OCI-LY3 (cell line): ENCODE measurements around the gene SYNDIG1.

ENCODE experiments used
- H2AFZ ChIP-seq: fragments of 200-600, 300-600 bp; shearing (Covaris generic); 2 replicates; pipeline ENCODE4 v1.6.0; 2014; ENCODE audit warnings: antibody characterized with exemption, low read depth, low read length
- H3K27ac ChIP-seq: fragments of 200-600, 300-600 bp; sonication (generic); 2 replicates; pipeline ENCODE4 v1.5.1; 2014; ENCODE audit warnings: mild to moderate bottlenecking, low read length, moderate library complexity, mixed read lengths
- H3K27me3 ChIP-seq: fragments of 200-600, 300-600 bp; sonication (generic); 2 replicates; pipeline ENCODE4 v1.6.1; 2014; ENCODE audit warnings: low read depth, low read length, mixed read lengths
- H3K36me3 ChIP-seq: fragments of 200-600, 300-600 bp; sonication (generic); replicated peaks from 2 replicates; pipeline ENCODE3; 2014; ENCODE audit warnings: low read depth, low read length, mixed read lengths
- H3K4me1 ChIP-seq: fragments of 300-600, 200-600 bp; sonication (generic); 2 replicates; pipeline ENCODE4 v1.6.1; 2014; ENCODE audit warnings: low read length, mixed read lengths
- H3K4me2 ChIP-seq: fragments of 200-600, 300-600 bp; sonication (generic); 2 replicates; pipeline ENCODE4 v1.6.1; 2014; ENCODE audit warnings: low read length, mixed read lengths
- H3K4me3 ChIP-seq: fragments of 300-600, 200-600 bp; sonication (generic); 2 replicates; pipeline ENCODE4 v1.5.1; 2014; ENCODE audit warnings: antibody characterized with exemption, mild to moderate bottlenecking, low read length, moderate library complexity
- H3K79me2 ChIP-seq: fragments of 300-600, 200-600 bp; shearing (Covaris generic); 2 replicates; pipeline ENCODE4 v1.6.1; 2014; ENCODE audit warnings: mild to moderate bottlenecking, low read length, mixed read lengths
- H3K9ac ChIP-seq: fragments of 300-600, 200-600 bp; shearing (Covaris generic); 2 replicates; pipeline ENCODE4 v1.6.0; 2014; ENCODE audit warnings: mild to moderate bottlenecking, low read length, moderate library complexity
- H3K9me3 ChIP-seq: fragments of 200-600, 300-600 bp; shearing (Covaris generic); 2 replicates; pipeline ENCODE4 v1.6.1; 2014; ENCODE audit warnings: low read length, mixed read lengths; ENCODE audit not compliant: insufficient read depth
- H4K20me1 ChIP-seq: fragments of 200-600, 300-600 bp; sonication (generic); 2 replicates; pipeline ENCODE4 v1.6.1; 2016; ENCODE audit warnings: low read length, mixed read lengths; ENCODE audit not compliant: insufficient read depth
- EZH2phosphoT487 ChIP-seq: fragments of 200-600 bp; shearing (Covaris generic); IDR thresholded peaks from 2 replicates; pipeline ENCODE4 v1.6.1; 2018; ENCODE audit warnings: antibody characterized with exemption, mixed run types, low read depth
- TF ChIP-seq, protein P1 (sequence below): fragments of 200-600, 300-600 bp; sonication (generic); IDR thresholded peaks from 2 replicates; pipeline ENCODE4 v1.5.1; 2014; ENCODE audit warnings: antibody characterized with exemption, low read length, low read depth

The SYNDIG1 gene

DNA sequence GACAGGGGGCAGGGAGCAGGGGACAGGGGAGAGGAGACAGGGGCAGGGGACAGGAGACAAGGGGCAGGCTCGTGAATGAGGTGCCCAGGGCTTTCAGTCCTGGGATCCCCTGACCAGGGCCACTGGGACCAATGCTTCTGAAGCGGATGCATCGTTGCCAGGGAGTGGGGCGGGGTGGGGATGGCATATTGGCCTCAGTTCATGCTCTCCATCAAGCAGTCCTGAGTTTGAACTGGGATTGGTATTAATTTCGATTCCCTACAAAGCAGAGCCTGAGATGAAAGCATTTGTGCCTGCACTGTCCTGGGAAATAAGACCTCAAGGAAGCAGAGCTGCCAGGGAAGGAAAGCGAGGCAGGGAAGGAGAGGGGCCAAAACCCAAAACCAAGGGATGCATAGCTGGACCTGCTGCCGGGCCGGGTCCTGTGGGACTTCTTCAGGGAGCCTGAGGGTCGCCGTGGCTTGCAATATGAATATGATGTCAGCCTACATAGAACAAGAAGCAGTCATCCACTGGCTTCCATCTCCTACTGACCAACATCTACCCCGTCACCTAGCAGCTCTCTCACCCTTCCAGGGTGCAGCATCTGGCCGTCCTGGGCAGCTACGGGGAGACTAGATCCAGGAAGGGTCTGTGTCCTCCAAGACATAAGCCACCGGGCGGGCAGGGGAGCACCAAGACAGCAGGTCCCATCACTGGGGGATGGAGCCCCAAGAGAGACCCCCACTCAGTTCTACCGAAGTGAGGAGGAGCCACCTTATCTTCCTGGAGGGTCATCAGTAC is 233.3 kb downstream of the SYNDIG1 start:
- Histone ChIP-seq H3K27me3 (peaks cover 51% of the 10 kb centered on the region), H3K79me2 (no peaks in the 10 kb centered on the region), H3K36me3 (no peaks in the 10 kb centered on the region), H3K9me3 (no peaks in the 10 kb centered on the region), H2AFZ (no peak overlapping the region), H3K4me2 (no peak overlapping the region), H3K9ac (no peak overlapping the region), H3K4me1 (peaks cover 14% of the 10 kb centered on the region), H4K20me1 (no peaks in the 10 kb centered on the region), H3K4me3 (no peak overlapping the region), H3K27ac (no peak overlapping the region)
- no peak for TF ChIP-seq EZH2phosphoT487
- TF ChIP-seq, protein P1, sequence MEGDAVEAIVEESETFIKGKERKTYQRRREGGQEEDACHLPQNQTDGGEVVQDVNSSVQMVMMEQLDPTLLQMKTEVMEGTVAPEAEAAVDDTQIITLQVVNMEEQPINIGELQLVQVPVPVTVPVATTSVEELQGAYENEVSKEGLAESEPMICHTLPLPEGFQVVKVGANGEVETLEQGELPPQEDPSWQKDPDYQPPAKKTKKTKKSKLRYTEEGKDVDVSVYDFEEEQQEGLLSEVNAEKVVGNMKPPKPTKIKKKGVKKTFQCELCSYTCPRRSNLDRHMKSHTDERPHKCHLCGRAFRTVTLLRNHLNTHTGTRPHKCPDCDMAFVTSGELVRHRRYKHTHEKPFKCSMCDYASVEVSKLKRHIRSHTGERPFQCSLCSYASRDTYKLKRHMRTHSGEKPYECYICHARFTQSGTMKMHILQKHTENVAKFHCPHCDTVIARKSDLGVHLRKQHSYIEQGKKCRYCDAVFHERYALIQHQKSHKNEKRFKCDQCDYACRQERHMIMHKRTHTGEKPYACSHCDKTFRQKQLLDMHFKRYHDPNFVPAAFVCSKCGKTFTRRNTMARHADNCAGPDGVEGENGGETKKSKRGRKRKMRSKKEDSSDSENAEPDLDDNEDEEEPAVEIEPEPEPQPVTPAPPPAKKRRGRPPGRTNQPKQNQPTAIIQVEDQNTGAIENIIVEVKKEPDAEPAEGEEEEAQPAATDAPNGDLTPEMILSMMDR = no peak

DNA sequence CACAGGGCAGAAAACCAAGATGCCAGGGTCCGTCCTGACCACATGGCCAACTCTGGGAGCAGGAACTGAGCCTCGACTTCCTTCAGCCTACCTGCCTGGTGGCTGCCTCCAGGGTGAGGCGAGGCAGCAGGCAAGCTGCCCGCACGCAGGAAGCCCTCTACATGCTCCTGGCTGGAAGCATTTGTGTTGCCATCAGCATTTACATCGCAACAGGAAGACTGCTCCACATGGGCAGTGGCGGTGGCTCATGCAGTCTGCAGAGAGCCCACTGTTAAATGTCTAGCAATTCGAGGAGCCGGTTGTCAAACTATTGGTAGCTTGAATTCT is 233.8 kb downstream of the SYNDIG1 start:
- no peak overlapping the region for H2AFZ ChIP-seq
- no peaks in the 10 kb centered on the region for H3K79me2 ChIP-seq
- H3K27me3 ChIP-seq = peaks cover 51% of the 10 kb centered on the region
- TF ChIP-seq EZH2phosphoT487 = no peak
- TF ChIP-seq, protein P1 = no peak
- H3K4me3 ChIP-seq = no peak overlapping the region
- H3K4me1 ChIP-seq = peaks cover 8% of the 10 kb centered on the region
- no peaks in the 10 kb centered on the region for H4K20me1 ChIP-seq
- H3K4me2 ChIP-seq = no peak overlapping the region
- H3K36me3 ChIP-seq = no peaks in the 10 kb centered on the region
- no peak overlapping the region for H3K27ac ChIP-seq
- no peak overlapping the region for H3K9ac ChIP-seq
- H3K9me3 ChIP-seq = no peaks in the 10 kb centered on the region

DNA sequence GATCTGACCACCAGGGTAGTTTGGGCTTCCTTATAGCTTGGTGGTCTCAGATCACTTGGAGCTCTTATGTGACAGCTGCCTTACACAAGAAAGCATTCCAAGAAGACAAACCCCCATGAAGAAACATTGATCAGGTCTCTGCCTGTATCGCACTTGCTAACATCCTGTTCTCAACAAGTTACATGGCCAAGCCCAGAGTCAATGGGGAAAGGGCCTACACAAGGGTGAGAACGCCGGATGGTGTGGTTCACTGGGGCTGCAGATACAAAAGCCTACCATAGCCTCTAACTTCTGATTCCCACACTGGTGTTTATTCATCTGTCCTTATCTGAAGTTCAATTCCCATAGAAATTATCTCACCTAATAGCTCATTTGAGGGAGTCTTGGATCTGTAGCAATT is 235.5 kb downstream of the SYNDIG1 start:
- H3K4me2 ChIP-seq = no peak overlapping the region
- H3K36me3 ChIP-seq = no peaks in the 10 kb centered on the region
- no peaks in the 10 kb centered on the region for H4K20me1 ChIP-seq
- no peaks in the 10 kb centered on the region for H3K79me2 ChIP-seq
- TF ChIP-seq, protein P1 = no peak
- no peak for TF ChIP-seq EZH2phosphoT487
- no peaks in the 10 kb centered on the region for H3K9me3 ChIP-seq
- peaks cover 55% of the 10 kb centered on the region for H3K27me3 ChIP-seq
- H3K4me1 ChIP-seq = no peaks in the 10 kb centered on the region
- H3K4me3 ChIP-seq = no peak overlapping the region
- no peak overlapping the region for H3K27ac ChIP-seq
- no peak overlapping the region for H3K9ac ChIP-seq
- no peak overlapping the region for H2AFZ ChIP-seq

DNA sequence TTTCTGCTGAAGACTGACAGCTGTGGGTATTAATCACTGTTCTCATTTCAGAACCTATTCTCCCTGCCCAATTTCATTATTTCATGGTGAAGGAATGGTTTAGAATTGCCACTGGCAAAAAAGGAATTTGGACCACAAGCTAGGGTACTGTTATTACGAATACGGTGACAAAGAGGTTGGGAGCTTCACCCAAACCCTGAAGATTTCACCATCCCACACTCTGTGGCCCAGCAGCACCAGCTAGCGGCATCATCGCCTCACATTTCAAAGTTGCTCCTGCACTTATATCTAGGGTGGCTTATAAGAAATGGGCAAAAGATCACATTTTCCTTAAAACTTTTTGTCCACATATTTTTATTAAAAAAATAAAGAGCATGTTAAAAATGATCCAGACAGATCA is 236.1 kb downstream of the SYNDIG1 start:
- no peaks in the 10 kb centered on the region for H3K36me3 ChIP-seq
- no peaks in the 10 kb centered on the region for H3K9me3 ChIP-seq
- no peak overlapping the region for H2AFZ ChIP-seq
- no peaks in the 10 kb centered on the region for H4K20me1 ChIP-seq
- no peak overlapping the region for H3K4me2 ChIP-seq
- TF ChIP-seq, protein P1 = no peak
- TF ChIP-seq EZH2phosphoT487 = no peak
- no peak overlapping the region for H3K27ac ChIP-seq
- peaks cover 55% of the 10 kb centered on the region for H3K27me3 ChIP-seq
- no peak overlapping the region for H3K4me3 ChIP-seq
- no peak overlapping the region for H3K9ac ChIP-seq
- H3K4me1 ChIP-seq = no peaks in the 10 kb centered on the region
- no peaks in the 10 kb centered on the region for H3K79me2 ChIP-seq
